NCI-H82 (cell line): ENCODE results near the gene NRG2.

ENCODE experiments used
- DNase-seq: peaks from one replicate; lab custom pipeline; 2025; lab: John Stamatoyannopoulos, UW

NRG2 gene

GRCh38 chr5:139837711-139838380, 205.3 kb downstream of the NRG2 start:
- DNase-seq = no peak

DNA sequence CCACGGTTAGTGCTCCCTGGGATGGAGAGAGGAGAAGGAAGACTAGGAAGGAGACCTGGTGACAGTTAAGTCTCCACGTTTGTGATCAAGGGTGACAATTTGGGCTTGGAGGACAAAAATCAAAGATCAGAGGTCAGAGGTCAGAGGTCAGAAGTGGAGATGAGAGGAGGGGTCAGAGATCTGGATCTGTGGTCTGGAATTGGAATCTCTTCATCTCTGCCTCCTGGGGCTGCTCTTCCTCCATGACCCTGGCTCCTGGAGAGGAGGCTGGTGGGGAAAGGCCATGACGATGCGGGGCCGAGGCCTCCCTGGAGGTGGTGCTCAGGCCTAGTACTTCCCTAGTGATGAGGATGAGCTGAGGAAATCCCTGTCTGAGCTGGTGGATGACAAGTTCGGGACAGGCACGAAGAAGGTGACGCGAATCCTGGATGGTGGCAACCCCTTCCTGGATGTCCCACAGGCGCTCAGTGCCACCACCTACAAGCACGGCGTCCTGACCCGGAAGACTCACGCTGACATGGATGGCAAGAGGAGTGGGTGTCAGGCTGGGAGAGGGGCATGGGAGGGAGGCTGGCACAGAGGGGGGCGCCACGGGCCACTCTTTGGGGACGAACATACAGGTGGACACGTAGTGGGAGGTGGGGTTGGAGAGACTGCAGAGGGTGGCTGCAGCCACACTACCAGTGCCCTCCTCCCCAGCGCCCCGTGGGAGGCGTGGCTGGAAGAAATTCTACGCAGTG, 206.5 kb downstream of the NRG2 start:
- DNase-seq = no peak

DNA sequence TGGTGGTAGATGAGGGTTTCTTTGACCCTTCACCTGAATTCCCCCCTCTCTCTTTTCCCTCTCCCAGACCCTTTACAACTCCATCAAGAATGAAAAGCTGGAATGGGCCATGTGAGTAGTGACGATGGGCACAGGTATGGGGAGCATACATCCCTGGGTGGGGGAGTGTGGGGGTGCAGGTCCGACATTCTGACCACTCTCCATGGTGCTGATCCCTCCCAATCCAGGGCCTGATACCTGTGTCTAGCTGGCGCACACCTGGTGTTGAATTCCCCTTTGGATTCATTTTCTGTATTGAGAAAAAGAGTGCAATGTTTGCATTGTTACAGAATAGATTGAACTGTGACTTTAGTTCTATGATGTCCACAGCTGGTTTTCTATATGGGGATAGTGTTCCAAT, 207.4 kb downstream of the NRG2 start:
- no peak for DNase-seq

GRCh38 chr5:139833525-139833924, 209.6 kb downstream of the NRG2 start:
- DNase-seq = no peak

GRCh38 chr5:139831624-139832023, 211.5 kb downstream of the NRG2 start:
- DNase-seq = no peak

DNA sequence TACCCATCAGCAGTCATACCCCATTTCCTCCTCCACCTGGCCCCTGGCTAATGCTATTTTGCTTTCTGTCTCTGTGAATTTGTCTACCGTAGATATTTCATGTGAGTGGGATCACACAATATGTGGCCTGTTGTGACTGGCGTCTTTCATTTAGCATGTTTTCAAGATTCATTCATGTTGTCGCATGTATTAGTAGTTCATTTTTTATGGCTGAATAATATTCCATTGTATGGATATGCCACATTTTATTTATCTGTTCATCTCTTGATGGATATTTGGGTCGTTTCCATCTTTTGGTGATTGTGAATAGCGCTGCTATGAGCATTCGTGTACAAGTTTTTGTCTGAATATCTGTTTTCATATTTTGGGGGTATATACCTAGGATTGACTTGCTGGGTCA, 213.6 kb downstream of the NRG2 start:
- no peak for DNase-seq

DNA sequence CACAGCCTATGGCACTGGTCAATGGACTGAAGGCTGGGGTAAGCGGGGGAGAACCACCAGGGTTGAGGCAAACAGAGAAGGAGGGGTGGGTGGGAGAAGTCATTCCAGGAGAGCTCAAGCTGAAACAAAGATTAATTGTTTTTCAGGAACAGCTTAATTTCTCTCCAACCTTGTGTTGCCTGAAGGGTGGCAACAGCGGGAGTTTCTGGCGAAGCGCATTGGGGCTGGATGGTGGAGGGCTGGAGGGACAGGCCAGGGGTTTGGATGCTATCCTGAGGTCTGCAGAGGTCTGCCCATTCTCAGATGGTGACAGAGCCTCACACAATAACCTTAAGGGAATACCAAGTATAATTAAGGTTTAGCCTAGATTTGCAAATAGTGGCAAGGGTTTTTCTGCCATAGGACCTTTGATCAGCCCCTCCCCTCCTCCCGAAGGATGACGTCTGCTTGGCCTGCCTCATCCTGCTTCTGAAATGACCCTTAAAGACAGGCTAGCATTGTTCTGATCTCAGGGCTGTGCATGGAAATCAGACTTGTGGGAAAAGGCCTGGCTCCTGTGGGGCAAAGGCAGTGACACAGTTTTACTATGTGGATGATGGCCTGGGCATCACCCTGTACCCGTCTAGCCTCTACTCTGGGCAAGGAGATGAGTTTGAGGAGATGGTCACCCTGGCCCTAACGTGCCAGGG, 214.7 kb downstream of the NRG2 start:
- DNase-seq = no peak

DNA sequence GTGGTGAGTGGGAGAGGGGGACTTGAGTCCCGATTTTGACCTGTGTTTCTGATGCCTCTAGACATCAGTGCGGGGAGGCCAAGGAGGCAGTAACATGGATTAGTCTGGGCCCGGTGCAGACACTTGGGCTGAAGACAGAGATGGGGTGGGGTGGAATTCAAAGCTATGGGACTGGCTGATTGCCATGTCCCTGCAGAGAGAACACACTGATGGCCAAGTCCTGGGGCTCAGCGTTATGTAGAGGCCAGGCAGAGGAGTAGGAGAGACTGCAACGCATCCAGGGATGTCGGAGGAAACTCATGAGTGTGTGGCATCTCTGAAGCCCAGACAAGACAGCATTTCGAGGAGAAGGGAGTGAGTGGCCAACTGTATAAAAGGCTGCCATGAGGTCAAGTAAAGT, 217.4 kb downstream of the NRG2 start:
- no peak for DNase-seq

GRCh38 chr5:139823757-139824355, 219.2 kb downstream of the NRG2 start:
- DNase-seq = no peak

DNA sequence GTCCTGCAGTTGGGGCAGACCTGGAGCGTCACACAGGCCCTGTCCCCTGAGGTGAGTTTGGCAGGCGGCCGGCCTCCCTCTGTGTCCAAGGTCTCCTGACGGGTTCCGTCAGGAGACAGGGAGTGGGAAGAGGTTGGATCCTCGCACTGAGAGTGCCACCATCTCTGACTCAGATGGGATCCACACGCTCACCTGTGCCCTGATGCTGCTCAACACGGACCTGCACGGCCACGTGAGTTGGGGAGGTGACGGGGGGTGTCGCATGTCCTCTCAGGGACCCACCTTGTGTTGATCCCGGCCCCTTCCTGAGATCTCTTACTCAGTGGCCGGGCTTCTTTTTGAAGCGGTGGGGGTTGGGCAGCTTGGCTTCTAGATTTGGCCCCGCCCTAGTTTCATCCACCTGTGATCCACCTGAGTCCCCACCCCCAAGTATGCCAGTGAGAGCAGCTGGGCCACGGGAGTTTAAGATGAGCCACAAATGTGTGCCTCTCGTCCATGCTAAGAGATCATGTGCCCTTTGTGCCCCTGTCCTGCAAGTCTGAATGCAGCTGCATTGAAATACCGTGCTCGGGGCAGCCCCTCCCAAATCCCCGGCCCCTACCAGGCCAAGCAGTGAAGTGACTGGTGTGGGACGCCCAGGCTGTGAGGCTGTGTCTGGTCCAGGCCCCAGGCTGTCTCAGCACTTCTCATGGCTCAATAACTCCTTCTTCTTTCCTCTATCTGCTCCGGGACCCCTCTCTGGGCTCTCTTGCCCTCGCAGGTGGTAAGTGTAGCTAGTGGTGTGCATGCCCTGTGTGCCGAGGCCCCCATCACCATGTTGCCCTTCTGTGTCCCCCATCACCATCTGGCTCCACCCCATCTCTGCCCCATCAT, 220.3 kb downstream of the NRG2 start:
- DNase-seq = no peak

- no peak for DNase-seq
Observed at GRCh38 chr5:139821806-139822552, 221.1 kb downstream of the NRG2 start.

GRCh38 chr5:139820606-139821005, 222.5 kb downstream of the NRG2 start:
- no peak for DNase-seq

- DNase-seq = no peak
Observed at GRCh38 chr5:139820130-139820529, 223.0 kb downstream of the NRG2 start.

DNA sequence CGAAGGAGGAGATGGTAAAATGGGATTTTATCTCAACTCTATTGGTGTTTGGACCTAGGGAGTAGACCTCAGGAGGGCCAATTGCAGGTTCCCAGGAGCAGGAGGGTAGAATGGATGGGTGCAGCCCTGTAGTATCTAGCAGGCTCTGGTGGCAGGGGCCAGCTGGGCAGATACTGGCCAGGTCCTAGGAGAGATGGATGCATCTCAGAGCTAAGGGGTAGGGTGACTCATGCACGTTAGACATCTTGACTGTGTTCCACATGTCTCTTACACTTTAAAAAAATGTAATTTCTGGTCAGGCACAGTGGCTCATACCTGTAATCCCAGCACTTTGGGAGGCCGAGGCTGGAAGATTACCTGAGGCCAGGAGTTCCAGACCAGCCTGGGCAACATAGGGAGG, 225.1 kb downstream of the NRG2 start:
- DNase-seq = no peak

- no peak for DNase-seq
Observed at GRCh38 chr5:139817362-139817761, 225.7 kb downstream of the NRG2 start.

- DNase-seq = no peak
Observed at GRCh38 chr5:139816566-139816965, 226.5 kb downstream of the NRG2 start.

DNA sequence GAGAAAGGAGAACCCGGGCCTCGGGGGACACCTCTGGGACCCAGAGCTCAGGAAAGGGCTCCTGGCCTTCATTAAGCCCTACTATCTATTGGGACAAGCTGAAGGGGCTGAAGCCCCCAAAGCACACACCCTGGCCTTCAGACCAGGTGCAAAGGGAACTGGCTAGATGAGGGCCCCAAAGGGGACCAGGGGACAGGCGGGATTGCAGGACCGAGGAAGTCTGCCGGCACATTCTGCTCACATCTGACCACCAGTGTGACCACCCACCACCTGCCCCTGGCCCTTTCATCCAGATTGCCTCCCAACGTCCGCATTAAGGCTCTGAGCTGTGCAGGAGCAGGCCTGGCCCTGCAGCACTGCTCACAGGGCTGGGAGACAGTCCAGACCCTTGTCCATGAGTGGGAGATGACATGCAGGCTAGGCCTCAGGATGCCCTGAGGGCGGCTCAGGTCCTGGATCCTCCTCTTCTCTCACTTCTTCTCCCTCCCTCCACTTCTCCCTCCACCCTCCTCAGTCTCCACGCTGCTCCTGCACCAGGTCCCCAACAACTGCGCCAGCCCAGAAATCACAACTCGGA, 228.3 kb downstream of the NRG2 start:
- DNase-seq = no peak

GRCh38 chr5:139814191-139814601, 228.9 kb downstream of the NRG2 start:
- no peak for DNase-seq

DNA sequence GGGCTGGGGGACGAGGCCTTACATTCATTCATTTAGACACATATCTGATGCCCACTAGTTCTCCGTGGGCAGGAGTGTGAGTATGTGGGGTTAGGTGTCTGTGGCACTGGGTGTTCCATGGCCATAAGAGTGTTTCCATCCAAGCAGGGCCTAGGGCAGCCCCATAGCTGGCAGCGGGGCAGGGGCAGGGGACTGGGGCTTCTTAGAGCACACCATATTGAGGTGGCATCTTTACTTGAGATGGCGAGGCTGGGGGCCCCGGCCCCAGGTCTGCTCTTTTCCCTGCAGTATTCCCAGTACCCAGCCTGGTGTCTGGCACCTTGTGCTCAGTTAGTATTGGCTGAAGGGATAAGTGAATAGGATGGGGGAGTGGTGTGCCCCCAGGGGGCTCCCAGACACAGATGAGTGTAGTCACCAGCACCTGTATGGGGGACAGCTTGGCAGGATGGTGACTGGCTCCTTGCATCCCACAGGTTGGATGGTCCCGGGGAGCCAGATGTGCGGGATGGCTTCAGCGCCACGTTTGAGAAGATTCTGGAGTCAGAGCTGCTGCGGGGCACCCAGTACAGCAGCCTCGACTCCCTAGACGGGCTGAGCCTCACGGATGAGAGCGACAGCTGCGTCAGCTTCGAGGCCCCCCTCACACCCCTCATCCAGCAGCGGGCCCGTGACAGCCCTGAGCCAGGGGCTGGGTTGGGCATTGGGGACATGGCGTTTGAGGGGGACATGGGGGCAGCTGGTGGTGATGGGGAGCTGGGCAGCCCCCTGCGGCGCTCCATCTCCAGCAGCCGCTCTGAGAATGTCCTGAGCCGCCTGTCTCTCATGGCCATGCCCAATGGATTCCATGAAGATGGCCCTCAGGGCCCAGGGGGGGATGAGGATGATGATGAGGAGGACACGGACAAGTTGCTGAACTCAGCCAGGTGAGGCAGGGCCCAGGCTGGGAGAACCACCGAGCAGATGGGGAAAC, 230.0 kb downstream of the NRG2 start:
- no peak for DNase-seq

- DNase-seq = no peak
Observed at GRCh38 chr5:139812323-139812722, 230.8 kb downstream of the NRG2 start.
